PFSK-1 (cell line): Measurements from ENCODE around the gene C1orf167.

Experiments
- POLR2AphosphoS5 ChIP-seq: IDR thresholded peaks from 2 replicates; pipeline ENCODE4 v1.6.1; 2012; ENCODE audit warnings: low read depth, mild to moderate bottlenecking, control low read depth, low read length, moderate library complexity
- SIN3A ChIP-seq: IDR thresholded peaks from 2 replicates; pipeline ENCODE4 v1.6.1; 2012; ENCODE audit warnings: mild to moderate bottlenecking, low read length, moderate library complexity, borderline replicate concordance; ENCODE audit not compliant: insufficient read depth
- TAF1 ChIP-seq: IDR thresholded peaks from 2 replicates; pipeline ENCODE4 v1.6.1; 2012; ENCODE audit warnings: low read length, control low read depth, borderline replicate concordance; ENCODE audit not compliant: insufficient read depth
- TF ChIP-seq, protein P1 (sequence below), 2 experiments: IDR thresholded peaks; 2 replicates each; pipeline versions ENCODE4 v1.6.1 to v1.8.0; 2011 to 2012; ENCODE audit warnings: low read depth in 2 of 2, low read length in 2 of 2, control low read depth in 1 of 2, inconsistent platforms in 1 of 2, mild to moderate bottlenecking in 1 of 2, moderate library complexity in 1 of 2; ENCODE audit not compliant: insufficient read depth in 1 of 2

DNA sequence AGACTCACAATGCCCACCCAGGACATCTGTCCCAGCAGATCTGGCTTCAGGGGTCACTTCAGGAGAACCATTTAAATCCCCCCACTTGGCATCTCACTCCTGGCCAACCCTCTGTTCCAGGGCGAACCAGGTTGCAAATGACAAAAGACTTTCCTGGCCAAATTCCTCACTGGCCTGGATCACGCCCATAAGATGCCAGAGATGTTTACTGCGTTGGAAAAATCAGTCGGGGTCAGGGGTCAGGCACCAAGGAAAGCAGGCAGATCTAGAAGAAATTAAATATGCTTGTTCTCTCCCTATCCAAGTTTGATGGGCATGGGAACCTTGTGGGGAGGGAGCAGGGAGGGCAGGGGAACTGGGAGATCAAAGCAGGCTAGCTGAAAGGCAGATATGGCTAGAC is 40.7 kb upstream of the C1orf167 start:
- no peak for TF ChIP-seq POLR2AphosphoS5
- TF ChIP-seq SIN3A, result no peak
- TF ChIP-seq, protein P1, sequence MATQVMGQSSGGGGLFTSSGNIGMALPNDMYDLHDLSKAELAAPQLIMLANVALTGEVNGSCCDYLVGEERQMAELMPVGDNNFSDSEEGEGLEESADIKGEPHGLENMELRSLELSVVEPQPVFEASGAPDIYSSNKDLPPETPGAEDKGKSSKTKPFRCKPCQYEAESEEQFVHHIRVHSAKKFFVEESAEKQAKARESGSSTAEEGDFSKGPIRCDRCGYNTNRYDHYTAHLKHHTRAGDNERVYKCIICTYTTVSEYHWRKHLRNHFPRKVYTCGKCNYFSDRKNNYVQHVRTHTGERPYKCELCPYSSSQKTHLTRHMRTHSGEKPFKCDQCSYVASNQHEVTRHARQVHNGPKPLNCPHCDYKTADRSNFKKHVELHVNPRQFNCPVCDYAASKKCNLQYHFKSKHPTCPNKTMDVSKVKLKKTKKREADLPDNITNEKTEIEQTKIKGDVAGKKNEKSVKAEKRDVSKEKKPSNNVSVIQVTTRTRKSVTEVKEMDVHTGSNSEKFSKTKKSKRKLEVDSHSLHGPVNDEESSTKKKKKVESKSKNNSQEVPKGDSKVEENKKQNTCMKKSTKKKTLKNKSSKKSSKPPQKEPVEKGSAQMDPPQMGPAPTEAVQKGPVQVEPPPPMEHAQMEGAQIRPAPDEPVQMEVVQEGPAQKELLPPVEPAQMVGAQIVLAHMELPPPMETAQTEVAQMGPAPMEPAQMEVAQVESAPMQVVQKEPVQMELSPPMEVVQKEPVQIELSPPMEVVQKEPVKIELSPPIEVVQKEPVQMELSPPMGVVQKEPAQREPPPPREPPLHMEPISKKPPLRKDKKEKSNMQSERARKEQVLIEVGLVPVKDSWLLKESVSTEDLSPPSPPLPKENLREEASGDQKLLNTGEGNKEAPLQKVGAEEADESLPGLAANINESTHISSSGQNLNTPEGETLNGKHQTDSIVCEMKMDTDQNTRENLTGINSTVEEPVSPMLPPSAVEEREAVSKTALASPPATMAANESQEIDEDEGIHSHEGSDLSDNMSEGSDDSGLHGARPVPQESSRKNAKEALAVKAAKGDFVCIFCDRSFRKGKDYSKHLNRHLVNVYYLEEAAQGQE (IDR thresholded peaks at IDR 0.05; ENCODE audit: insufficient read depth in 1 of 2, low read depth in 2 of 2, low read length in 2 of 2), result no peak
- TF ChIP-seq TAF1, result no peak
